Naive thymus-derived CD4-positive, alpha-beta T cell (primary cell): ENCODE data around the gene TEX264. TPM values are rescaled to one million over a fixed set of nuclear protein-coding genes. Genes with fewer than 3 reads are reported as not detected.

Experiments used
- ATAC-seq: fragments of 150-1000 bp; cut with Tn5 transposase; 2 replicates; pipeline ENCODE4 v1.10.0; 2021; ENCODE audit warnings: mild to moderate bottlenecking, moderate library complexity
- CTCF ChIA-PET: fragments of 350-600 bp; sonication (Branson Sonifier 250); formaldehyde crosslinking; loops from one replicate; lab custom pipeline; 2021; ENCODE audit warnings: antibody characterized with exemption; lab: Charles Lee
- POLR2A ChIA-PET: fragments of 350-600 bp; sonication (Branson Sonifier 250); formaldehyde crosslinking; loops from one replicate; lab custom pipeline; 2021; ENCODE audit warnings: antibody characterized with exemption, inconsistent platforms; lab: Charles Lee
- DNase-seq, 9 donors: peaks; one replicate each; pipeline versions ENCODE4 v3.0.0 to v3.0.0-alpha.2; 2020 to 2022; ENCODE audit warnings: mixed read lengths in 1 of 9
- H3K27ac ChIP-seq: one replicate; pipeline ENCODE4 v1.7.0; 2013; ENCODE audit warnings: mild to moderate bottlenecking, low read depth, low read length, moderate library complexity
- H3K27me3 ChIP-seq, 2 donors: one replicate each; pipeline ENCODE4 v1.7.0; 2013; ENCODE audit warnings: low read length in 2 of 2, mild to moderate bottlenecking in 2 of 2, moderate library complexity in 2 of 2; ENCODE audit not compliant: control insufficient read depth in 2 of 2, insufficient read depth in 2 of 2
- H3K36me3 ChIP-seq, 3 experiments: 1 replicate in 2 of 3; 2 replicates in 1 of 3; pipeline ENCODE4 v1.7.0; 2013; ENCODE audit warnings: low read length in 3 of 3, mild to moderate bottlenecking in 3 of 3, moderate library complexity in 1 of 3; ENCODE audit not compliant: insufficient read depth in 3 of 3, control insufficient read depth in 2 of 3
- H3K4me1 ChIP-seq, 2 donors: one replicate each; pipeline ENCODE4 v1.7.0; 2013; ENCODE audit warnings: low read length in 2 of 2, mild to moderate bottlenecking in 2 of 2, moderate library complexity in 1 of 2; ENCODE audit not compliant: control insufficient read depth in 2 of 2, insufficient read depth in 2 of 2
- H3K4me3 ChIP-seq: 2 replicates; pipeline ENCODE4 v1.7.0; 2013; ENCODE audit warnings: mild to moderate bottlenecking, low read length
- H3K9me3 ChIP-seq, 3 experiments: 1 replicate in 2 of 3; 2 replicates in 1 of 3; pipeline ENCODE4 v1.7.0; 2013; ENCODE audit warnings: low read length in 3 of 3; ENCODE audit not compliant: control insufficient read depth in 2 of 3
- H3K27ac Mint-ChIP-seq, 9 donors: one replicate each; pipeline ENCODE4 v1.8.0; 2020 to 2022; ENCODE audit warnings: mixed read lengths in 9 of 9, mild to moderate bottlenecking in 8 of 9, moderate library complexity in 5 of 9, inconsistent platforms in 2 of 9
- H3K27me3 Mint-ChIP-seq, 5 donors: one replicate each; pipeline ENCODE4 v1.8.0; 2021 to 2022; ENCODE audit warnings: mixed read lengths in 5 of 5, mild to moderate bottlenecking in 1 of 5
- H3K36me3 Mint-ChIP-seq, 5 donors: one replicate each; pipeline ENCODE4 v1.8.0; 2020 to 2022; ENCODE audit warnings: mixed read lengths in 5 of 5, mild to moderate bottlenecking in 3 of 5, inconsistent platforms in 1 of 5
- H3K4me1 Mint-ChIP-seq, 7 donors: one replicate each; pipeline ENCODE4 v1.8.0; 2020 to 2022; ENCODE audit warnings: mixed read lengths in 7 of 7, mild to moderate bottlenecking in 3 of 7, inconsistent platforms in 1 of 7
- H3K4me3 Mint-ChIP-seq, 10 donors: one replicate each; pipeline ENCODE4 v1.8.0; 2020 to 2022; ENCODE audit warnings: mild to moderate bottlenecking in 10 of 10, mixed read lengths in 10 of 10, moderate library complexity in 6 of 10, inconsistent platforms in 2 of 10
- H3K9me3 Mint-ChIP-seq, 11 donors: one replicate each; pipeline ENCODE4 v1.8.0; 2020 to 2022; ENCODE audit warnings: mixed read lengths in 11 of 11, mild to moderate bottlenecking in 4 of 11, inconsistent platforms in 1 of 11, moderate library complexity in 1 of 11
- intact Hi-C, 2 donors: fragments of 100-400 bp; cut with micrococcal nuclease; formaldehyde crosslinking; loops; one replicate each; pipeline ENCODE4 v1.15.1; 2023
- polyA plus RNA-seq, 2 donors: library from polyadenylated mRNA; unstranded; fragments of 300-500 nt; fragmentation: Illumina TruSeq; gene quantifications; one replicate each; pipeline ENCODE4 v1.2.3, GENCODE V29; 2021
- total RNA-seq, 6 experiments: library from RNA in 5 of 6; stranded (reverse) in 5 of 6; gene quantifications; 1 replicate in 5 of 6; 2 replicates in 1 of 6; pipeline ENCODE4 v1.2.3 and lab custom pipeline; 2021 to 2026

The TEX264 gene
- total and polyA plus RNA-seq, 7 experiments from 2014 or later, result 34.4 to 115 (median 44.2) TPM

GRCh38 chr3:51711352-51712037 lies 40.4 kb downstream of the TEX264 start:
- ATAC-seq (no peak), DNase-seq (no peak)
- peak overlapping the region in 2 of 9 donors; percentile 49 to 61 for H3K27ac Mint-ChIP-seq
- CTCF ChIA-PET, result no interaction called here
- peaks cover 0 to 11% (median 0%) of the 10 kb centered on the region in 5 donors for H3K27me3 Mint-ChIP-seq
- H3K4me1 ChIP-seq, result no peaks in the 10 kb centered on the region
- no peaks in the 10 kb centered on the region for H3K36me3 ChIP-seq
- H3K9me3 Mint-ChIP-seq, result no peaks in the 10 kb centered on the region
- H3K4me3 Mint-ChIP-seq, result no peak overlapping the region
- no peak overlapping the region for H3K4me3 ChIP-seq
- no peaks in the 10 kb centered on the region for H3K9me3 ChIP-seq
- H3K27ac ChIP-seq, result no peak overlapping the region
- peaks cover 3 to 26% (median 18%) of the 10 kb centered on the region in 7 donors for H3K4me1 Mint-ChIP-seq
- H3K36me3 Mint-ChIP-seq, result peaks cover 0 to 22% (median 3%) of the 10 kb centered on the region in 5 donors
- no peaks in the 10 kb centered on the region for H3K27me3 ChIP-seq
- POLR2A ChIA-PET, result no interaction called here
- intact Hi-C loops, result loop anchor here in 1 of 2 donors (10.0 kb wide), 1 partner anchor 433 kb away; no protein-coding TSS in a partner anchor

DNA sequence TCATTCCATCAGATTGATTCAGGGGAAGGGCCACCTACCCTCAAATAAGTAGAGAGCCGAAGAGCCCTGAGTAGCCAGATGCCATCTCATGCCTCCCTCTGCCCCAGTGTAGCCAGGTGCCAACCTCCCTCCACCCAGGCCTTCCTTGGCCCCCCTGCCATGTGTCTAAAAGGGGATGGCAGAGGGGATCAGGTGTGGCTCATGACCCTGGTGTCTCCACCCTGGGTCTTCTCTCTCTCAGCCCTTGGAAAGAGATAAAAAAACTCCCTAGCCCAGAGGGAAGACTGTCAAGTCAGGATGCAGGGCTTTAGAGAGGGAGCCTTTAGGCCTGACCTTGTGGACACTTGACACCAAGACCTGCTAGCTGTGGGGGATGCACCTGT lies 41.0 kb downstream of the TEX264 start:
- Mint-ChIP-seq H3K27ac (no peak overlapping the region), H3K27me3 (peaks cover 0 to 10% (median 0%) of the 10 kb centered on the region in 5 donors), H3K4me1 (peaks cover 3 to 25% (median 18%) of the 10 kb centered on the region in 7 donors), H3K4me3 (no peak overlapping the region), H3K9me3 (no peaks in the 10 kb centered on the region), H3K36me3 (peaks cover 0 to 22% (median 4%) of the 10 kb centered on the region in 5 donors)
- Histone ChIP-seq H3K4me1 (no peaks in the 10 kb centered on the region), H3K27ac (no peak overlapping the region), H3K36me3 (no peaks in the 10 kb centered on the region), H3K27me3 (no peaks in the 10 kb centered on the region), H3K4me3 (no peak overlapping the region), H3K9me3 (no peaks in the 10 kb centered on the region)
- ATAC-seq, result no peak
- no peak for DNase-seq
- intact Hi-C loops, result loop anchor here in 1 of 2 donors (10.0 kb wide), 1 partner anchor 433 kb away; no protein-coding TSS in a partner anchor
- CTCF ChIA-PET, result no interaction called here
- POLR2A ChIA-PET, result interaction anchor here (0.5 kb wide), 1 partner anchor 468 kb away, joined by 3 read pairs; no protein-coding TSS in a partner anchor

- H3K27me3 Mint-ChIP-seq, result peaks cover 0 to 6% (median 0%) of the 10 kb centered on the region in 5 donors
- Histone ChIP-seq H3K27me3 (no peaks in the 10 kb centered on the region), H3K9me3 (no peaks in the 10 kb centered on the region), H3K4me1 (no peaks in the 10 kb centered on the region), H3K4me3 (no peak overlapping the region), H3K27ac (no peak overlapping the region), H3K36me3 (no peaks in the 10 kb centered on the region)
- no peak overlapping the region for H3K27ac Mint-ChIP-seq
- no peak overlapping the region for H3K4me3 Mint-ChIP-seq
- peaks cover 0 to 22% (median 6%) of the 10 kb centered on the region in 5 donors for H3K36me3 Mint-ChIP-seq
- peak in 1 of 9 donors; percentile 16 for DNase-seq
- ChIA-PET POLR2A (interaction anchor here (0.5 kb wide), 1 partner anchor 469 kb away, joined by 3 read pairs; no protein-coding TSS in a partner anchor), CTCF (no interaction called here)
- intact Hi-C loops, result loop anchor here in 1 of 2 donors (10.0 kb wide), 1 partner anchor 432 kb away; no protein-coding TSS in a partner anchor
- H3K4me1 Mint-ChIP-seq, result peaks cover 0 to 21% (median 16%) of the 10 kb centered on the region in 7 donors
- ATAC-seq, result no peak
- no peaks in the 10 kb centered on the region for H3K9me3 Mint-ChIP-seq
Observed at GRCh38 chr3:51712511-51712931, 41.5 kb downstream of the TEX264 start.

DNA sequence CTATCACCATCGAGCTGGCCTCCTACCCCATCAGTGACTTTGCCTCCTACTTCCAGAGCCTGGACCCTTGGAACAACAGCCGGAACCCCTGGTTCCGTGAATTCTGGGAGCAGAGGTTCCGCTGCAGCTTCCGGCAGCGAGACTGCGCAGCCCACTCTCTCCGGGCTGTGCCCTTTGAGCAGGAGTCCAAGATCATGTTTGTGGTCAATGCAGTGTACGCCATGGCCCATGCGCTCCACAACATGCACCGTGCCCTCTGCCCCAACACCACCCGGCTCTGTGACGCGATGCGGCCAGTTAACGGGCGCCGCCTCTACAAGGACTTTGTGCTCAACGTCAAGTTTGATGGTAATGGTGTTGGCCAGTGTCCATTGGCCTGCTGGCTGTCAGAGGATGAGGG lies 41.9 kb downstream of the TEX264 start:
- no peak overlapping the region for H3K27ac Mint-ChIP-seq
- no peak overlapping the region for H3K27ac ChIP-seq
- POLR2A ChIA-PET, result no interaction called here
- no peaks in the 10 kb centered on the region for H3K27me3 ChIP-seq
- H3K36me3 ChIP-seq, result no peaks in the 10 kb centered on the region
- ATAC-seq (no peak), DNase-seq (peak in 1 of 9 donors; percentile 18)
- peaks cover 0 to 19% (median 11%) of the 10 kb centered on the region in 7 donors for H3K4me1 Mint-ChIP-seq
- no peak overlapping the region for H3K4me3 ChIP-seq
- H3K4me1 ChIP-seq, result no peaks in the 10 kb centered on the region
- peaks cover 0 to 22% (median 6%) of the 10 kb centered on the region in 5 donors for H3K36me3 Mint-ChIP-seq
- intact Hi-C loops, result loop anchor here in 1 of 2 donors (10.0 kb wide), 1 partner anchor 432 kb away; no protein-coding TSS in a partner anchor
- H3K9me3 Mint-ChIP-seq, result no peaks in the 10 kb centered on the region
- CTCF ChIA-PET, result no interaction called here
- no peaks in the 10 kb centered on the region for H3K9me3 ChIP-seq
- H3K4me3 Mint-ChIP-seq, result no peak overlapping the region
- H3K27me3 Mint-ChIP-seq, result peaks cover 0 to 3% (median 0%) of the 10 kb centered on the region in 5 donors

DNA sequence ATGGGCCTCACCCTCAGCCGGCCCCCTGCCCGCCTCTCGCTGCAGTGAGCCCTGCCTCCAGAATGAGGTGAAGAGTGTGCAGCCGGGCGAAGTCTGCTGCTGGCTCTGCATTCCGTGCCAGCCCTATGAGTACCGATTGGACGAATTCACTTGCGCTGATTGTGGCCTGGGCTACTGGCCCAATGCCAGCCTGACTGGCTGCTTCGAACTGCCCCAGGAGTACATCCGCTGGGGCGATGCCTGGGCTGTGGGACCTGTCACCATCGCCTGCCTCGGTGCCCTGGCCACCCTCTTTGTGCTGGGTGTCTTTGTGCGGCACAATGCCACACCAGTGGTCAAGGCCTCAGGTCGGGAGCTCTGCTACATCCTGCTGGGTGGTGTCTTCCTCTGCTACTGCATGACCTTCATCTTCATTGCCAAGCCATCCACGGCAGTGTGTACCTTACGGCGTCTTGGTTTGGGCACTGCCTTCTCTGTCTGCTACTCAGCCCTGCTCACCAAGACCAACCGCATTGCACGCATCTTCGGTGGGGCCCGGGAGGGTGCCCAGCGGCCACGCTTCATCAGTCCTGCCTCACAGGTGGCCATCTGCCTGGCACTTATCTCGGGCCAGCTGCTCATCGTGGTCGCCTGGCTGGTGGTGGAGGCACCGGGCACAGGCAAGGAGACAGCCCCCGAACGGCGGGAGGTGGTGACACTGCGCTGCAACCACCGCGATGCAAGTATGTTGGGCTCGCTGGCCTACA lies 44.4 kb downstream of the TEX264 start:
- ATAC-seq, result no peak
- Mint-ChIP-seq H3K4me1 (peaks cover 11 to 23% (median 17%) of the 10 kb centered on the region in 7 donors), H3K27me3 (no peaks in the 10 kb centered on the region), H3K4me3 (no peak overlapping the region), H3K9me3 (no peaks in the 10 kb centered on the region), H3K27ac (no peak overlapping the region), H3K36me3 (peaks cover 0 to 22% (median 6%) of the 10 kb centered on the region in 5 donors)
- intact Hi-C loops, result loop anchor here in 1 of 2 donors (10.0 kb wide), 1 partner anchor 429 kb away; no protein-coding TSS in a partner anchor
- H3K36me3 ChIP-seq, result no peaks in the 10 kb centered on the region
- H3K27me3 ChIP-seq, result no peaks in the 10 kb centered on the region
- POLR2A ChIA-PET, result no interaction called here
- H3K9me3 ChIP-seq, result no peaks in the 10 kb centered on the region
- H3K4me3 ChIP-seq, result no peak overlapping the region
- H3K27ac ChIP-seq, result no peak overlapping the region
- CTCF ChIA-PET, result interaction anchor here (1.0 kb wide), 1 partner anchor 11 kb away, joined by 3 read pairs; no protein-coding TSS in a partner anchor
- DNase-seq, result no peak
- H3K4me1 ChIP-seq, result peaks cover 5 to 11% of the 10 kb centered on the region in 2 donors

GRCh38 chr3:51715977-51716294 lies 44.9 kb downstream of the TEX264 start:
- peak overlapping the region in 1 of 9 donors; percentile 10 for H3K27ac Mint-ChIP-seq
- Histone ChIP-seq H3K36me3 (no peaks in the 10 kb centered on the region), H3K9me3 (no peaks in the 10 kb centered on the region), H3K4me3 (no peak overlapping the region), H3K27me3 (no peaks in the 10 kb centered on the region), H3K4me1 (peaks cover 6 to 12% of the 10 kb centered on the region in 2 donors), H3K27ac (no peak overlapping the region)
- POLR2A ChIA-PET, result interaction anchor here (1.0 kb wide), 1 partner anchor 17 kb away, joined by 3 read pairs; no protein-coding TSS in a partner anchor
- intact Hi-C loops, result loop anchor here in 1 of 2 donors (10.0 kb wide), 1 partner anchor 429 kb away; no protein-coding TSS in a partner anchor
- H3K27me3 Mint-ChIP-seq, result no peaks in the 10 kb centered on the region
- ATAC-seq (no peak), DNase-seq (no peak)
- H3K36me3 Mint-ChIP-seq, result peaks cover 0 to 22% (median 6%) of the 10 kb centered on the region in 5 donors
- H3K9me3 Mint-ChIP-seq, result no peaks in the 10 kb centered on the region
- CTCF ChIA-PET, result interaction anchor here (1.0 kb wide), 1 partner anchor 10 kb away, joined by 3 read pairs; no protein-coding TSS in a partner anchor
- H3K4me1 Mint-ChIP-seq, result peaks cover 16 to 28% (median 23%) of the 10 kb centered on the region in 7 donors
- no peak overlapping the region for H3K4me3 Mint-ChIP-seq
